NT2/D1 (cell line): ENCODE data around the gene KAT14.

Experiments
- SUZ12 ChIP-seq: IDR thresholded peaks from 2 replicates; pipeline ENCODE4 v1.6.1; 2011; ENCODE audit not compliant: insufficient read length, insufficient read depth; ENCODE audit errors: extremely low read depth
- YY1 ChIP-seq: IDR thresholded peaks from 2 replicates; pipeline ENCODE4 v1.6.1; 2011; ENCODE audit not compliant: insufficient read length, insufficient read depth
- ZNF274 ChIP-seq: IDR thresholded peaks from 2 replicates; pipeline ENCODE4 v1.6.1; 2011; ENCODE audit warnings: mild to moderate bottlenecking, low read depth, low read length

DNA sequence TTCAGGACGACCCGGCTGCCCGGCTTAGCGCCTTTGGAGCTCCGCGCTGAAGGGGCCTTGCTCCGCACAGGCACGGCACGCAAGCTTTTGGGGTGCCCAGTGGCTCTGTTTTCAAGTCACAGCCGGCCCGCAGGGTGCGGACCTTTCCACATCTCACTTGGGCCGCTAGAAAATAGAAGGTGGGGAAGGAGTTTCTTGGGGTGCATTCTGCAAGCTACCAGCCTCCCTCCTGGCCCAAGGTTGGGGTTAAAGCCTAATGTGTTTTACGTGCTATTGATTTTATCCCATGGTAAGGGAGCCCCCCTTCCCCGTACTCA lies 561 bp downstream of the KAT14 start:
- TF ChIP-seq ZNF274 (no peak), YY1 (no peak), SUZ12 (no peak)
